Hematopoietic multipotent progenitor cell treated with erythropoietin and hydrocortisone succinate and interleukin-3 and kit ligand, for 15 days (in vitro differentiated cells): ENCODE data around the gene MPZL3.
A peak's percentile ranks its signal among the peaks of the same experiment; 100 is the strongest.
"Not testable (repeated sequence)": the region's sequence is repeated elsewhere in the genome, so short reads cannot be mapped to it uniquely, and the experiment has no call there.

Source experiments
- DNase-seq: peaks from one replicate; pipeline ENCODE4 v3.0.0-alpha.2; 2015; ENCODE audit warnings: low spot score

MPZL3 gene

DNA sequence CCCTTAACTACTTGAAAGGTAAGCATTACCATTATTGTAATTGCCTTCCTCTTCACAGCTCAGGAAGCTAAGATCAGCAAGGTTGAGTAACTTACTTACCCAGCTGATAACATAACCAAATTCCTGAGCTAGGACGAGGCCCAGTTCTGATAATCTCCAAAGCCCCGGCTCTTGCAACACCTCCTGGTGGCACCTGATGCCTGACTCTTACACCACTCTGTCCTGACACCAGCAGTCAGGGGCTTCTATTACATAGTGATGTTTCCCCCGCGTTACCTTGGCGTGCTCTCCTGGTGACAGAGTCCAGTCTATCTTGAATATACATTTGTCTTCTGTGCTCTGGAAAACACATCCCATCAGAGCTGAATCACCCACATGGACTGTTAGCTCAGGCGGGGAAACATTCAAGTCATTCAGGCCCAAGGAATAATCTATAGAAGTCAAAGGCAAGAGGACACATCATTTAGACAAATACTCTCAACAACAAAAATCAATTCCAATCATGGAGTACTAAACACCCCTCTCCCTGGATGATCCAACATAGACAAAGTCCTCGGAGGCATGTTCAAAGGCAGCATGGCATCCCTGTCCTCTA lies 39.9 kb downstream of the MPZL3 start:
- DNase-seq = no peak

DNA sequence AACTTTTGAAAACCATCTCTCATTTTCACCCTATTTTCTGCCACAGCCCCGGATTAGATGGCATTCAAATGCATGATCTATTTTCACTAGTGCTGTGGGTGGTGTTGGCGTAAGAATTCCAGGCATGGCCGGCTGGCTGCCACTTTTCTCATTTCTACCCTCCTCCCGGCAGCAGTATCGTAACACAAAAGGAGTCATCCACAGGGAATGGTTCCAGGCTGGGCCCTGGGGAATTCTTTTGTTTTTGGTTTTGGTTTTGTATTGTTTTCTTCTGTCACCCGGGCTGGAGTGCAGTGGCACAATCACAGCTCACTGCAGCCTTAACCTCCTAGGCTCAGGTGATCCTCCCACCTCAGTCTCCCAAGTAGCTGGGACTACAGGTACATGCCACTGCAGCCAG lies 41.2 kb downstream of the MPZL3 start:
- DNase-seq = no peak

DNA sequence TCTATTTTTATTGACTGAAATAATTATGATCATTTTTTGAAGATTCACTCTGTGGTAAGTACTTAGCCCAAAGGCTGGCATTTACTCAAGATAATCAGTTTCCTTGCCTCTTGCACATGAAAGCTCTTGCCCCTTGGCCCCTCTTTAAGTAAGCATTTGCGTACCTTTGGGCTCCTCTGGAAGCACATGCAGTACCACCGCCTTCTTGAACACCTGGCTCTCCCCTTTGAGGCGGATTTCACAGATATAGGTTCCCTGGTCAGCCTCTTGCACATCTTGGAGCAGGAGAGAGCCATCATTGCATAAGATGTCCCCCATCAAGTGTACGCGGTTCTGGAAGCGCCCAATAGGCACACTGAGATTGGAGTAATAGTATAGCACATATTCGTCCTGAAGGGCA lies 41.8 kb downstream of the MPZL3 start:
- DNase-seq = no peak

DNA sequence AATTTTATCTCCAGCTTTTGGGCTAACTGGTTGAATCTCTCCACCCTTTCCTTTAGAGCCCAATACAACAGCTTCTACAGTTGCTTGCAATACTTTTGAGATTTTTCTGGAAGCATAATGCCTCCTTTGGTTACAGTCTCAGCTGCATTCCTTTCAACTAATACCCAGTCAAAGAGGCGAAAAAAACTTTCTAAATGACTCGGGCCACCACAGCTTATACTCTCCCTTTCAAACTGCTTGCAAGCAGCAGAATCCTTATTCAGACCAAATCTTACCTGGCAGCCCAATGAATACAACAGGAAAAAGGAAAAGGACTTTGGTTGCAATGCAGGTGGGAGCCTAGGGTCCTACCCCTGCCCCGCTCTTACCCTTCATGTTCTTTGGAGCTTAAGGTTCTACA lies 43.1 kb downstream of the MPZL3 start:
- DNase-seq = no peak

DNA sequence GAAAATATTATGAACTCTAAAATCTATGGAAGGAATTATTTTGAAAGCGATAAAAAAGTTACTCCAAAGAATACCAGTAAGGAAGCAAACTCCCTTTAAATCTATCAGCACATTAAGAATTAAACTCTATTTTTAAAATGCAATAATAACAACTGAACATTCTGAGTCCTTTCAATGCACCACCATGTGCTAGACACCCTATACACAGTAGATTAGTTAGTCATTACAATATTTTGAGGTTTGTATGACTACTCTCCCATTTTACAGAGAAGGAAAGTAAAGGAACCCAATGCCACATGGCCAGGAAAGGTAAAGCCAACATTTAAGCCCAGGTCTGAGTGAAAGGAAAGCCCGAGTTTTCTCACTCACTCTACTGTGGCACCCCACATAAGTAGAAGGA lies 45.1 kb downstream of the MPZL3 start:
- DNase-seq = no peak

DNA sequence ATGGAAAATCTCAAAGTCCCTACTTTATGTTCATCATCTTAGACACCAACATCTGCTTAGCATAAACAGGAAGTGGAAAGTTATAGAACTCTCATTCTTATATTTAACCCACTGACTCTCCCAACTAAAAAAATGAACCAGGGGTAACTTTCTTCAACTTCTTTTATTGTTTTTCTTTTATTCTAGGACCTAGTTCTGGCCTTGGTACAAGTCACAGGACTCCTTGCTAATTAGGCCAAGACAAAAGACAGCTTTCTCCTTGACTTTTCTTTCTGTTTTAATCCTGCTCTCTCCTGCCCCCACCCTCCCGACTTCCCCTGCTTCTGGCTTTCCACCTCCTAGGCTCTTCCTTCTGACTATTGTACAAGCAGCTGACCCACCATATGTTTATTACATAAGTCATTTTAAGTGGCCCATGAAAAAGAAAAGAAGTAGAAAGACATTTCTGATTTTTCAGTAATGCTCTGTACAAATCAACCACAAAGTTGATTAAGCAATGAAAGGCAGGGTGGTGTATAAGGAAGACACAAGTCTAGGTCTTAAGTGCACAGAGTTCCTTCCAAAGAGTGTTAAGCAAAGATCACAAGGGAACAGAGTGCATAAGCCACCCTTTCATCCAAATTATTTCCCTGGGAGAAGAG lies 45.7 kb downstream of the MPZL3 start:
- no peak for DNase-seq

DNA sequence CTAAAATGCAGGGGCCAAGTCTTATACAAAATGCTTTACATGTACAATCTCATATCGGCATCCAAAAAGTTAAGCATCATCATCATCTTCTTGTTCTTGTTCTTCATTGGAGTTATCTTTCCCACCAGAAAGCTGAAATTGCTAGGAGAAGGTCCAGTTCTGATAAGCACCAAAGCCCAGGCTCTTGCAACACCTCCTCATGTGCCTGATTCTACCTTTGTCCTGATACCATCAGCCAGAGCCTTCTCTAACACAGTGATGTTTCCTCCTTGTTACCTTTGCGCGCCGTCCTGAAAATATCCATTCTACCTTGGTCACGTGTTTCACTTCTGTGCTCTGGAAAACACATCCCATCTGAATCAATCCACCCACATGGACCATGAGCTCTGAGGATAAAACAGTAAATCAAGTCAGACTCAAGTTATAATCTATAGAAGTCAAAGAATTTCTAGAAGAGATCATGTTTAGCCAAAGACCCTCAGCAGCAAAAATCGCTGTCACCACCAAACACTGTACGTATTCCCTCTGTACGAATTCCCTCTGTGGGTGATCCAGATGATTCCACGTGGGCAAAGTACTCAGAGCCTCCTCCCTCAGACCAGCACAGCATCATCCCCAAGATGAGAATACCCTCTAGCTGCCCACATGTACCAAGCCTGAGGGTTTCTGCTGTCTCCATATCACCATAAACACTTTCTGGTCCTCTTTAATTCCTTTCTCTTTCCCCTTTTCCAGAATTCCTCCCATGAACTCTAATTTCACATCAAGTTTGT lies 46.4 kb downstream of the MPZL3 start:
- DNase-seq = no peak

DNA sequence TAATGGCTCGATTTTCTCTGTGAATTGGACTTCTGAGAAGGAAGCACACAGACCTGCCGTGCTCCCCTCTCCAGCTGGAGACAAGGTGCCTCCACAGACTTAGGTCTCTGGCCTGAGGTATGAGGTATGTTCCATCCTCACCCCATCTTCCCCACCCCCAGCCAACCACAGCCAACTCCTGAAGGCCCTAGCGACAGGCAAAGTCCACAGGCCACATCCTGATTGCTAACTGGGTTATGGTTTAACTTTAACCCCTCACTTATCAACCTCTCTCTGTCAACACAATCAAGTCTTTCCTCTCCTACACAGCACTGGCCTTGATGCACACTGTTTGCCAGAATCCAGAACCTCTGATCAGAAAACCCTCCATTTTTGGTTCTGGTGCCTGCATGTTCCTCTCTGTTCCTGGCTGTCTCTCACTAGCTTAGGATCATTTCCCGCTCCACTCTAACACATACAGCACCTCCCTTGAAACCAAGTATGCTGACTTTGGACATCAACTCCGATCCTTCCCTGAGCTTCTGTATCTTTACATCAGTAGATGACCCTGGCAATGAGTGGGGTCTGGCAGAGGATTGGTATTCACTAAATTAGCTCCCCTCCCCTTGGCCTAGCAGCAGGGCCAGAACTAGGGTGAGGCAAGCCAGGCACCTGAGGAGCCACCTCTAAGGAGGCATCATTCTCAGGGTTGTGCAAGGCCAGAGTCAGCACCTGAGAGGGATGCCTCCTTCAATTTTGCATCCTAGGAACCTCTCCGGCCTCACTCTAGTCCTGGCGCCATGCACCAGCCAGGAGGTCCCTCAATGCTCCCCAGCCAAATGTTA lies 49.4 kb downstream of the MPZL3 start:
- DNase-seq = no peak

DNA sequence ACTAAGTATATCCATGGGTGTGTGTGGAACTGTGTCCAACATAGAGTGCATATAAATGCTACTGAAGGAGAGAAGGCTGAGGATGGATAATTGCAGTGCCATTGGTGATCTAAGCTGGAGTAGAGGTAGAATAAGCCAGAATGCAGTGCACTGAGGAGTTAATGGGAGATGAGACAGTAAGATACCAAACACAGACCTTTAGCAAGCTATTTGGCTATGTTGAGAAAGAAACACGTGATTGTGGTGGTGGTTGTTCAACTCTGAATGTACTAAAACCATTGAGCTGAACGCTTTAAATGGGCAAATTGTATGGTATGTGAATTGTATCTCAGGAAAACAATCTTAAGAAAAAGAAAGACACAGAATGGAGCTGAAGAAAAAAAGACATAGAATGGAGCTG lies 50.2 kb downstream of the MPZL3 start:
- DNase-seq = no peak

DNA sequence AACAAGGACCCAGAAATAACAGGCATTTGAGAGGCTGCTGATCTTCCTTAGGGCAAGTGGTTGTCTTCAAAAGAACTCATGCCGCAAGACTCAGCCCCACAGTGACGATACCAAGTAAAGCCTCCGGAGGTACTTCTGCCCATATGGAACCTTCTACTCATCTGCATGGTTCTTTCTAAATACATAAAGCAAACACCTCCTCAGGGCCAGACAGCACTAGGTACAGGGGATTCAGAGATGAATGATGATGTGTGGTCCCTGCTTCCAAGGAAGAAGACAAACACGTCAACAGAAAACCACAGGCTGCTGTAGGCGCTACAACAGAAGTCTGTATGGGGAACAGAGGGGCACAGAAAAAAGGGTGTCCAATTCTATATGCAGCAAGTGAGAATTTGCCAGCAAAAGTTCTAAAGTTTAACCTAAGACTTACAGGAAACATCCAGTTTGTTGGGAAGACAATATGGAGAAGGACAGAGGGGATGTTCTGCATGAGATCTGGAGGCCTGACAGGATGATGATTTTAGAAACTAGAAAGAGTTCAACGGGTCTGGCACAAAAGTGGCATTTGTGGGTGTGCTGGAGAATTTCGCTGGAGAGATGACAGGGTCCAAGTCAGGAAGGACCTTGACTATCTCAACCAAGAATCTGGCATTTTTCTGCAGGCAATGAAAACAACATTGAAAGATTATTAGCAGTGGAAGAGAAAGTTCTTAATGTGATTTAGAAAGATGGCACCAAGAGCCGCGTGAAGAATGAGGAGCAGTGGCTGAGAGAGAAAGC lies 51.1 kb downstream of the MPZL3 start:
- DNase-seq = no peak

DNA sequence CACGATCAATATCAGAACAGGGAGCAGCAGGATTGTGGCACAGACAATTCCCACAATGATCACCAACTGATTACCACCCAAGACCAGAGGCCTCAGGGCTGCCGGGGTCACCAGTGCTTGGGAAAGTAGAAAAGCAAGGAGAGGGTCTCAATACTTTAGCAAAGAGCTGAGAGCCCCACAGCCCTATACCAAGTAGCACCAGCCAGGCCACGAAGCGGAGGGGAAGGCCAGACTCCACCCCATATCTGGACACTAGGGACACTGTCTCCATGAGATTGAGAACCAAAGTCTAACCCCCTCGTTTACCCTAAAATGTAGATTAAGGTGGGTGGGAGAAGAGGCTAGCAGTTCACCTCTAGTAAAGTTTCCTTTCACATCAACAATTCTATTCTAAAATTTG lies 51.7 kb downstream of the MPZL3 start:
- DNase-seq = no peak

DNA sequence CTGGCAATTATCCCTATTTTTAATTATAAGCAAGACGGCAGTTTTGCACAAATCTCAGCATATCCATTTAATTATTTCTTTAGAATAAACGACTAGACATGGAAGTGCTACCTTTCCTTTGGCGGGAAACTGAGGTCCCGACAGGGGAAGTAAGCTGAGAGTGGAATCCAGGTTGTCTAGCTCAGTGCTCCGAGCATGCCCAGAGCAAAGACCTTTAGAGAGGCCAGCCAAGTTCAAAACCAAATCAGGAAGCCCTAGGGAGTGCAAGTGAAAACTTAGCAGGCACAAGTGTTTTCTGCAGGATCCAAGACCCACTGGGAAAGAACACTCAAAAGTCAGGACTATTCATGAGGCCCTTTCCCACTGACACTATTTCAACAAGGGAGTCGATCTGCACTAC lies 53.0 kb downstream of the MPZL3 start:
- no peak for DNase-seq

DNA sequence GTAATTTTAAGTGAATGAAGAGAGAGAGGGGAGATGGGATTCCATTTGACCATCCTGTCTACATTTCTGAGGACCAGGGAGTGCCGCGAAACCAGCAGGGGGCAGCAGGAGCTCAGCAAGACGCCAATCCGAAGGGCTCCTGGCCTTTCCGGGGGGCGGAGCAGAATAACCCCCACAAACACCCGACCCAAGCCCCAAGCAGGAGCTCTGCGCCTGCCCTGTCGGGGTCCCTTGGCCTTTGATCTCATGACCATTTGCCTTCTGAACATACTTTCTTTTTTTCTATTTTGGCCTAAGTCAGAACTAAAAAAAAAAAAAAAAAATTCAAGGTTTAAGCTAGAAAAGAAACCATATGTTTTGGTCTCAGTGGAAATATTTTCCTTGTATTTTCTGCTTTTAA lies 53.8 kb downstream of the MPZL3 start:
- peak; percentile 67 for DNase-seq

DNA sequence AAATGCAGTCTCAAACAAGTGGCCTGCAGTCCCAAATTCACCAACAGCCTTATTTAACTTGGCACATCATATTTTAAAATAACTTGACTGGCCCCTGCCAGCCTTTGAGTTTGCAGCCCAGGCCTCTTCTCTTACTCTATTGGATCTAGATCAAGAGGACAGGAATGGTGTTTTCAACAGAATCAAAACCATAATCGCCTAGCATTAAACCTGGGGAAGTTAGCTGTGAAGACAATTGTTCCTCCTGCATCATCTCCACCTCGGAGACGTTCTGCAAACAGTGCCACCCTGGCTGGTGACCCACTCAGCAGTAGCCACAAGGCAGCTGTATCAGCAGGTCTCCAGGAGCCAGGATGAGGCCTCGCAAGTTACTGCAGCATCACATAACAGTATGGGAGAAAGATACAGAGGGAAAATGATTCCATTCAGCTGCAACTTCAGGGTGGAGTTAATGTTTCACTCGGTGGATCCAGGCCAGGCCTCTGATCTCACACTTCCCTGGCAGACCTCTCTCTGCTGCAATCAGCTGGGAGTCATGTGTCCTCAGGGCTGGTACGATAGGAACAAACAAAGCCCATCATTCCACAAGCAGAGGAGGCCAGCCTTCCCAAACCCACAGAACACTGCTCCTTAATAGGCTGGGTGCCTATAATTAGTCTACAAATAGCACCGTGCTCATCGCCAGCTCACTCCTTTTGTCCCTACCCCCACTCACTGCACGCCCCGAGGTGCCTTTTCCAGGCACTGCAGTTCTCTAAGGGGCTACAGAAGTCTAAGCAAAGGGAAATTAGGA lies 57.1 kb downstream of the MPZL3 start:
- no peak for DNase-seq

DNA sequence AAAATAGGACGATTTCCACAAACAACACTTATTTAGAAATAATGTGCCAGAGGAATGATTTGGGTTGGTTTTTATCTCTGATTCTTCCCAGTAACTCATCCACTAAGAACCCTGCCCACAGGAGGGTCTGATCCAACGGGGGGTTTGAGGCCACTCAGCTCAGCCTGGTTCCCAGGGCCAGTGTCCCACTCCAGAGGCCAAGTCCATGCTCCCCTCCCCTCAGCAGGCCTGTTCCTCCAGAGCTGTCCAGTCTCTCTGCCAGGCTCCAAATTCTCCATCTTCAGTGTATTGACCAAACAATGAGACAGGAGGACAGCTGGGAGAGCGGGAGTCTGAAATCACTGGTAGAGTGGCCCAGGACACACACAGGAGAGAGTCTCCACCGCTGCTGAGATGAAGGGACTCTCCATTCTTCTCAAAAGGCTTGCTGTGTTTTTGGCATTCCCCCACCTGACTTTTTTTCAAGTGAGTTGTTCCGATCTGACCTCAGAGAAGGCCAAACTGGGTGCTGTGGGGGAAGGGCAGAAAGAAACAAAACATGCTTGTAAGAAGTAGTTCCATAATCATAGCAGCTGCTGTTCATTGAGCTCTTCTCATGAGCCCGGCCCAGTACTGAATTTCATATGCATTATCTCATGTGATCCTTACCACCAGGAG lies 58.1 kb downstream of the MPZL3 start:
- no peak for DNase-seq

DNA sequence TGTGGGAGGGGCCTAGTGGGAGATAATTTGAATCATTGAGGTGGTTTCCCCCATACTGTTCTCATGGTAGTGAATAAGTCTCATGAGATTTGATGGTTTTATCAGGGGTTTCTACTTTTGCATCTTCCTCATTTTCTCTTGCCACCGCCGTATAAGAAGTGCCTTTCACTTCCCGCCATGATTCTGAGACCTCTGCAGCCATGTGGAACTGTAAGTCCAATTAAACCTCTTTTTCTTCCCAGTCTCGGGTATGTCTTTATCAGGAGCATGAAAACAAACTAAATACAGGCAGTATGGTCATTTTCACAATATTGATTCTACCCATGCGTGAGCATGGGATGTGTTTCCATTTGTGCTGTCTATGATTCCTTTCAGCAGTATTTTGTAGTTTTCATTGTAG lies 59.3 kb downstream of the MPZL3 start:
- not testable (repeated sequence) for DNase-seq

DNA sequence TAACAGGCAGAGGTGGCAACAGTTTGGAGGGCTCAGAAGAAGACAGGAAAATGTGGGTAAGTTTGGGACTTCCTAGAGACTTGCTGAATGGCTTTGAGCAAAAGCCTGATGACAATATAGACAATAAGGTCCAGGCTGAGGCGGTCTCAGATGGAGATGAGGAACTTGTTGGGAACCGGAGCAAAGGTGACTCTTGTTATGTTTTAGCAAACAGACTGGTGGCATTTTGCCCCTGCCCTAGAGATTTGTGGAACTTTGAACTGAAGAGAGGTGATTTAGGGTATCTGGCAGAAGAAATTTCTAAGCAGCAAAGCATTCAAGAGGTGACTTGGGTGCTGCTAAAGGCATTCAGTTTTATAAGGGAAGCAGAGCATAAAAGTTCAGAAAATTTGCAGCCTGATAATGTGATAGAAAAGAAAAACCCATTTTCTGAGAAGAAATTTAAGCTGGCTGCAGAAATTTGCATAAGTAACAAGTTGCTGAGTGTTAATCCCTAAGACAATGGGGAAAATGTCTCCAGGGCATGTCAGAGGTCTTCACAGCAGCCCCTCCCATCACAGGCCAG lies 61.1 kb downstream of the MPZL3 start:
- DNase-seq = not testable (repeated sequence)

DNA sequence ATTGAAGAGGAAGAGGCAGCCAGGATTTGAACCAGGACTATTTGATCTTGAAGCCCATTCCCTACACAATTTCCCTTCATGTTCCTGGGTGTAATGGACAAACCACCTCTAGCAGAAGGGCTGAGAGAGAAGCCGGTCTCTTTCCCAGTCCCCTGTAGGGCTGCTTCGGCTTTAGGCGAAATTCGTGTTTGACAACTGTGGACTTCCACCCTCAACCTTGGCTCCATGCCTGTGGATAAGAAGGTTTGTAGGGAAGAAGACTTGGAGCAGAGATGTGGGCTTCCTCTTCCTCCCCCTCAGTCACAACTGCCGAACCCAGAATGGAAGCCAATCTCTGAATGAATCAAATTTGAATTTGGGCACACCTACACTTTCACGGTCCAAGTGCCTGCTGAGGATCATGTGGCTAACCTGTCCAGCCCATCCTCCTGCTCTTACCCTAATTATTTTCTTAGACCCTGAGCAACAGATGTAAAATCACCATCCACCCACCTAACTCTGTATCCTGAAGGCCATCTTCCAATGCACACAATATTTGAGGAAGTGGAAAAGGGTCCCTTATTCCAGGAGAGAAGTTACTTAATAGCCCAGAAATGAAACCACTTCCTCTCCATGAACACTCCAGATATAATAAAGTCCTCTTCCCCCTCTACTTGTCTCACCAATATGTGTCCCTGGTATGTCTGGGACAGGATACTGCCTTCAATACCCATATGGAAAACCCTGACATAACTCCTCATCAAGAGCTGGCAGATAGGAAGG lies 65.6 kb downstream of the MPZL3 start:
- DNase-seq = no peak

DNA sequence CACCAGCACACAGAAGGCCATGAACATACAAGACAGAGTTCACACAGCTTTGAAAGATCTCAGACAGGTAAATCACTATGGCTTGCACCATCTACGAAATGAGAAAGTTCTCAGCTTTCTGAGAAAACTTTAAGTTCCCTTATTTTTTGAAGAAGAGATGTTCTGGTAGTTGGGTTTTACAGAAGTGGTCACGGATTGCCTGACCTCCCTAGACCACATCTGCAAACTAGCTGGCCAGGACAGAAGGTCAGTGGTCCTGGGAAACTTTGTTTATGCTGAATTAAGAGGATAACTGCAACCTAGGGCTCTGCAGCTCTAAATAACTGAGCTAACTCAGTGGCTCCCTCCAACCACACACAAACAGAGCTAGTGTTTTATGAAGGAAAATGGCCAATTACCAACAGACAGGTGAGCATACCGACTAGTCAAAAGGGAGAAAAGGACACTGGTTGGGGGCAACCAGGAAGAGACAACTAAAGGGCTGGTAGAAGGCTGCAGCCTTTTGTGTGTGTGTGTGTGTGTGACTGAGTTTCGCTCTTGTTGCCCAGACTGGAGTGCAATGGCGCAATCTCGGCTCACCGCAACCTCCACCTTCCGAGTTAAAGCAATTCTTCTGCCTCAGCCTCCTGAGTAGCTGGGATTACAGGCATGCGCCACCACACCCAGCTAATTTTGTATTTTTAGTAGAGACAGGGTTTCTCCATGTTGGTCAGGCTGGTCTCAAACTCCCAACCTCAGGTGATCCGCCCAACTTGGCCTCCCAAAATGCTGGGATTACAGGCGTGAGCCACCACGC lies 67.2 kb downstream of the MPZL3 start:
- no peak for DNase-seq
